SK-N-MC (cell line): Measurements from ENCODE around the gene ANKRD37.

Experiments
- DNase-seq: peaks from one replicate; pipeline ENCODE4 v3.0.0-alpha.2; 2011; ENCODE audit warnings: low read depth, low spot score
- H3K27ac ChIP-seq: fragments of 200-600 bp; sonication (generic); 2 replicates; pipeline ENCODE4 v1.5.1; 2016; ENCODE audit warnings: mixed run types
- H3K36me3 ChIP-seq: fragments of 200-600 bp; sonication (generic); 2 replicates; pipeline ENCODE4 v1.6.1; 2017; ENCODE audit warnings: antibody characterized with exemption, low read length, mixed read lengths; ENCODE audit not compliant: insufficient read depth
- H3K4me3 ChIP-seq: fragments of 200-600 bp; sonication (generic); 2 replicates; pipeline ENCODE4 v1.5.1; 2016
- H3K9ac ChIP-seq: fragments of 200-600 bp; sonication (generic); 2 replicates; pipeline ENCODE4 v1.8.0; 2017; ENCODE audit warnings: mixed run types, mixed read lengths; ENCODE audit not compliant: insufficient read length
- H3K9me3 ChIP-seq: fragments of 200-600 bp; sonication (generic); 2 replicates; pipeline ENCODE4 v1.6.1; 2017; ENCODE audit warnings: low read depth, mild to moderate bottlenecking, antibody characterized with exemption, low read length, moderate library complexity, mixed read lengths
- EZH2 ChIP-seq: fragments of 200-600 bp; sonication (generic); IDR thresholded peaks from one replicate; pipeline ENCODE4 v1.6.1; 2017; ENCODE audit warnings: antibody characterized with exemption
- FOXP2 ChIP-seq: optimal IDR thresholded peaks from 2 replicates; pipeline ENCODE3; 2011; ENCODE audit warnings: mild to moderate bottlenecking, moderate library complexity; ENCODE audit not compliant: insufficient read depth; ENCODE audit errors: extremely low read length, control extremely low read depth
- POLR2AphosphoS5 ChIP-seq: IDR thresholded peaks from 2 replicates; pipeline ENCODE4 v1.6.1; 2012; ENCODE audit warnings: mild to moderate bottlenecking, low read depth, low read length, borderline replicate concordance

Gene ANKRD37

GRCh38 chr4:185396724-185397385 is at the start of gene ANKRD37:
Gene ANKRD37, plus strand, starts transcription at chr4:185396841. Its CDS starts 83 bp downstream, at chr4:185396924.
- Histone ChIP-seq H3K9me3 (no peaks in the 10 kb centered on the region), H3K4me3 (peak within 1 kb of the TSS; percentile 90), H3K36me3 (peaks cover 5% of the 10 kb centered on the region; the same call in 1 of the 2 replicates), H3K9ac (peak within 1 kb of the TSS; percentile 76), H3K27ac (no peak within 1 kb of the TSS)
- TF ChIP-seq EZH2 (no peak), POLR2AphosphoS5 (no peak), FOXP2 (no peak)
- DNase-seq = no peak

- H3K9ac ChIP-seq = no peak overlapping the region
- H3K9me3 ChIP-seq = no peaks in the 10 kb centered on the region
- no peak overlapping the region for H3K27ac ChIP-seq
- DNase-seq = no peak
- H3K4me3 ChIP-seq = no peak overlapping the region
- no peak for TF ChIP-seq POLR2AphosphoS5
- TF ChIP-seq EZH2 = no peak
- no peak for TF ChIP-seq FOXP2
- peaks cover 7% of the 10 kb centered on the region for H3K36me3 ChIP-seq
Observed at GRCh38 chr4:185346975-185347601, 49.6 kb upstream of the ANKRD37 start.

- DNase-seq = no peak
- H3K36me3 ChIP-seq = peaks cover 7% of the 10 kb centered on the region
- no peaks in the 10 kb centered on the region for H3K9me3 ChIP-seq
- TF ChIP-seq POLR2AphosphoS5 = no peak
- TF ChIP-seq EZH2 = no peak
- no peak for TF ChIP-seq FOXP2
- no peak overlapping the region for H3K4me3 ChIP-seq
- H3K27ac ChIP-seq = no peak overlapping the region
- H3K9ac ChIP-seq = no peak overlapping the region
Observed at GRCh38 chr4:185351691-185352090, 45.0 kb upstream of the ANKRD37 start.

GRCh38 chr4:185352202-185352601 is 44.4 kb upstream of the ANKRD37 start:
- 0 out of 2 replicates have a peak, but pooled peaks cover 3% of the 10 kb centered on the region for H3K36me3 ChIP-seq
- no peak for DNase-seq
- TF ChIP-seq POLR2AphosphoS5 (no peak), FOXP2 (no peak), EZH2 (no peak)
- no peaks in the 10 kb centered on the region for H3K9me3 ChIP-seq
- no peak overlapping the region for H3K9ac ChIP-seq
- no peak overlapping the region for H3K27ac ChIP-seq
- no peak overlapping the region for H3K4me3 ChIP-seq

- Histone ChIP-seq H3K4me3 (no peak overlapping the region), H3K36me3 (0 out of 2 replicates have a peak, but pooled peaks cover 3% of the 10 kb centered on the region), H3K9me3 (no peaks in the 10 kb centered on the region), H3K27ac (no peak overlapping the region), H3K9ac (no peak overlapping the region)
- DNase-seq = no peak
- TF ChIP-seq EZH2 (no peak), FOXP2 (no peak), POLR2AphosphoS5 (no peak)
Observed at GRCh38 chr4:185352741-185353140, 43.9 kb upstream of the ANKRD37 start.

- TF ChIP-seq POLR2AphosphoS5 = no peak
- no peak for TF ChIP-seq FOXP2
- no peak for TF ChIP-seq EZH2
- no peak for DNase-seq
- Histone ChIP-seq H3K27ac (no peak overlapping the region; the same call in 1 of the 2 replicates), H3K4me3 (no peak overlapping the region), H3K9ac (no peak overlapping the region), H3K36me3 (no peaks in the 10 kb centered on the region), H3K9me3 (no peaks in the 10 kb centered on the region)
Observed at GRCh38 chr4:185357211-185357610, 39.4 kb upstream of the ANKRD37 start.

GRCh38 chr4:185357733-185358440 is 38.8 kb upstream of the ANKRD37 start:
- H3K9me3 ChIP-seq = no peaks in the 10 kb centered on the region
- no peak overlapping the region for H3K27ac ChIP-seq
- TF ChIP-seq POLR2AphosphoS5 (no peak), EZH2 (no peak), FOXP2 (no peak)
- H3K36me3 ChIP-seq = no peaks in the 10 kb centered on the region
- H3K9ac ChIP-seq = no peak overlapping the region
- no peak for DNase-seq
- no peak overlapping the region for H3K4me3 ChIP-seq

GRCh38 chr4:185358514-185358913 is 38.1 kb upstream of the ANKRD37 start:
- TF ChIP-seq EZH2 (no peak), POLR2AphosphoS5 (no peak), FOXP2 (no peak)
- Histone ChIP-seq H3K36me3 (no peaks in the 10 kb centered on the region), H3K9ac (no peak overlapping the region), H3K4me3 (no peak overlapping the region), H3K27ac (no peak overlapping the region), H3K9me3 (no peaks in the 10 kb centered on the region)
- no peak for DNase-seq
